Fibroblast of lung (primary cell): ENCODE results near the gene SCN1A. TPM values are rescaled to one million over a fixed set of nuclear protein-coding genes. Genes with fewer than 3 reads are reported as not detected.
A peak's percentile ranks its signal among the peaks of the same experiment; 100 is the strongest.

Source experiments
- DNase-seq, 2 donors: peaks; one replicate each; pipeline versions ENCODE4 v3.0.0 to v3.0.0-alpha.2; 2010; ENCODE audit warnings: low read depth in 2 of 2
- H2AFZ ChIP-seq: 2 replicates; pipeline ENCODE4 v1.5.1; 2012; ENCODE audit warnings: low read length, control low read depth, inconsistent platforms
- H3K27ac ChIP-seq: 2 replicates; pipeline ENCODE4 v1.5.1; 2011; ENCODE audit warnings: low read length, control low read depth; ENCODE audit not compliant: insufficient read depth
- H3K27me3 ChIP-seq: 2 replicates; pipeline ENCODE4 v1.5.1; 2011; ENCODE audit warnings: mild to moderate bottlenecking, low read length; ENCODE audit not compliant: control insufficient read depth, insufficient read depth
- H3K36me3 ChIP-seq: 2 replicates; pipeline ENCODE4 v1.5.1; 2011; ENCODE audit warnings: low read length; ENCODE audit not compliant: control insufficient read depth, insufficient read depth
- H3K4me1 ChIP-seq: 2 replicates; pipeline ENCODE4 v1.5.1; 2011; ENCODE audit warnings: low read length; ENCODE audit not compliant: control insufficient read depth, insufficient read depth; ENCODE audit errors: extremely low read depth
- H3K4me2 ChIP-seq: 2 replicates; pipeline ENCODE4 v1.5.1; 2011; ENCODE audit warnings: low read length, control low read depth; ENCODE audit not compliant: insufficient read depth; ENCODE audit errors: extremely low read depth
- H3K4me3 ChIP-seq, 4 experiments: fragments of 200-600 bp in 1 of 4; sonication (generic) in 1 of 4; replicated peaks in 1 of 4; 2 replicates each; pipeline ENCODE4 v1.5.1; 2011 to 2016; ENCODE audit warnings: low read length in 4 of 4, low read depth in 3 of 4, mild to moderate bottlenecking in 3 of 4, control low read depth in 2 of 4, inconsistent platforms in 1 of 4, mixed read lengths in 1 of 4; ENCODE audit not compliant: insufficient read depth in 1 of 4; ENCODE audit errors: control extremely low read depth in 1 of 4
- H3K79me2 ChIP-seq: 2 replicates; pipeline ENCODE4 v1.5.1; 2012; ENCODE audit warnings: mild to moderate bottlenecking, low read length, inconsistent platforms; ENCODE audit not compliant: control insufficient read depth, insufficient read depth
- H3K9ac ChIP-seq: 2 replicates; pipeline ENCODE4 v1.5.1; 2011; ENCODE audit warnings: mild to moderate bottlenecking, low read length, control low read depth; ENCODE audit not compliant: insufficient read depth
- H3K9me3 ChIP-seq: 2 replicates; pipeline ENCODE4 v1.5.1; 2012; ENCODE audit warnings: low read depth, low read length; ENCODE audit not compliant: control insufficient read depth, insufficient read depth
- H4K20me1 ChIP-seq: 2 replicates; pipeline ENCODE4 v1.5.1; 2011; ENCODE audit warnings: low read length; ENCODE audit not compliant: control insufficient read depth, insufficient read depth; ENCODE audit errors: extremely low read depth
- CTCF ChIP-seq, 2 donors: IDR thresholded peaks in 1 of 2; conservative IDR thresholded peaks in 1 of 2; 1 replicate in 1 of 2; 2 replicates in 1 of 2; pipeline ENCODE4 v1.5.1; 2011 to 2012; ENCODE audit warnings: low read length in 2 of 2, control low read depth in 1 of 2, inconsistent platforms in 1 of 2, low read depth in 1 of 2, mild to moderate bottlenecking in 1 of 2
- EZH2 ChIP-seq: IDR thresholded peaks from 2 replicates; pipeline ENCODE4 v1.5.1; 2012; ENCODE audit warnings: low read length, control low read depth, mild to moderate bottlenecking; ENCODE audit errors: missing control alignments
- polyA minus RNA-seq: library from RNA; depleted of rRNA, polyadenylated mRNA; stranded (reverse); fragments of >200 nt; gene quantifications from 2 replicates; pipeline ENCODE4 v1.2.3, GENCODE V29; 2011; ENCODE audit warnings: low replicate concordance
- polyA plus RNA-seq, 2 donors: library from polyadenylated mRNA; depleted of rRNA in 1 of 2; stranded (reverse) in 1 of 2; unstranded in 1 of 2; fragments of >200 nt; gene quantifications; 2 replicates each; pipeline ENCODE4 v1.2.1, GENCODE V29; 2011 to 2012; ENCODE audit warnings: missing spikeins in 1 of 2
- total RNA-seq: library from RNA; depleted of rRNA; stranded (reverse); fragments of >200 nt; gene quantifications from 2 replicates; pipeline ENCODE4 v1.2.1, GENCODE V29; 2014

SCN1A gene
- total RNA-seq, result under 0.01 and 0.50 TPM in 2 replicates
- 0.05 TPM in 1 of 2 replicates, not detected in the other for polyA plus RNA-seq
- polyA plus RNA-seq (2012), result not detected in 2 replicates
- not detected in 2 replicates for polyA minus RNA-seq

- Histone ChIP-seq H3K27me3 (peaks cover 5% of the 10 kb centered on the region), H2AFZ (peak within 1 kb of the TSS; percentile 46), H3K4me3 (peak within 1 kb of the TSS in 1 of 4 experiments; percentile 17), H3K27ac (no peak within 1 kb of the TSS), H3K79me2 (no peaks in the 10 kb centered on the region), H4K20me1 (no peaks in the 10 kb centered on the region), H3K9me3 (no peaks in the 10 kb centered on the region), H3K9ac (no peak within 1 kb of the TSS), H3K4me2 (peak within 1 kb of the TSS; percentile 35), H3K36me3 (no peaks in the 10 kb centered on the region), H3K4me1 (no peaks in the 10 kb centered on the region)
- peak; percentile 38 to 70 for DNase-seq
- TF ChIP-seq CTCF (conservative IDR thresholded peaks at IDR 0.05 in 1 of 2, IDR thresholded peaks at IDR 0.05 in 1 of 2; ENCODE audit: low read depth in 1 of 2, low read length in 2 of 2), result peak; percentile 30 to 51
- no peak for TF ChIP-seq EZH2
Measured at GRCh38 chr2:166127217-166128155, at the start of gene SCN1A. Gene SCN1A (minus strand): TSS chr2:166128020. CDS start chr2:166073621, 54,399 bp downstream.

GRCh38 chr2:166173263-166173662 is 45.4 kb upstream of the SCN1A start:
- Histone ChIP-seq H3K9me3 (no peaks in the 10 kb centered on the region), H3K4me3 (no peak overlapping the region), H3K36me3 (no peaks in the 10 kb centered on the region), H3K9ac (no peak overlapping the region), H3K4me2 (no peak overlapping the region), H3K79me2 (no peaks in the 10 kb centered on the region), H3K27me3 (no peaks in the 10 kb centered on the region), H4K20me1 (no peaks in the 10 kb centered on the region), H3K4me1 (no peaks in the 10 kb centered on the region), H3K27ac (no peak overlapping the region), H2AFZ (no peak overlapping the region)
- no peak for TF ChIP-seq CTCF (conservative IDR thresholded peaks at IDR 0.05 in 1 of 2, IDR thresholded peaks at IDR 0.05 in 1 of 2; ENCODE audit: low read depth in 1 of 2, low read length in 2 of 2)
- TF ChIP-seq EZH2, result no peak
- no peak for DNase-seq

GRCh38 chr2:166171216-166171615 is 43.4 kb upstream of the SCN1A start:
- Histone ChIP-seq H3K27ac (no peak overlapping the region), H3K27me3 (no peaks in the 10 kb centered on the region), H3K36me3 (no peaks in the 10 kb centered on the region), H3K4me2 (no peak overlapping the region), H3K4me1 (no peaks in the 10 kb centered on the region), H3K4me3 (no peak overlapping the region), H4K20me1 (no peaks in the 10 kb centered on the region), H3K9ac (no peak overlapping the region), H2AFZ (no peak overlapping the region), H3K79me2 (no peaks in the 10 kb centered on the region), H3K9me3 (no peaks in the 10 kb centered on the region)
- DNase-seq, result no peak
- TF ChIP-seq EZH2 (no peak), CTCF (conservative IDR thresholded peaks at IDR 0.05 in 1 of 2, IDR thresholded peaks at IDR 0.05 in 1 of 2; ENCODE audit: low read depth in 1 of 2, low read length in 2 of 2) (no peak)
